Body of pancreas (tissue), 4 donors: ENCODE measurements around the gene GABRB1.

ENCODE experiments used
- CTCF ChIP-seq, 7 experiments: fragments of 450-650 bp in 4 of 7; fragments of 200-600 bp in 3 of 7; sonication (generic) in 3 of 7; IDR thresholded peaks; one replicate each; pipeline ENCODE4 v1.5.1; 2016 to 2019; ENCODE audit warnings: antibody characterized with exemption in 7 of 7
- POLR2A ChIP-seq, 3 donors: fragments of 450-650 bp; IDR thresholded peaks; one replicate each; pipeline ENCODE4 v1.6.1; 2016; ENCODE audit warnings: antibody characterized with exemption in 3 of 3, mild to moderate bottlenecking in 2 of 3

GRCh38 chr4:47012676-47013075 lies 18.7 kb upstream of the GABRB1 start:
- TF ChIP-seq CTCF (IDR thresholded peaks at IDR 0.05) = no peak
- TF ChIP-seq POLR2A (IDR thresholded peaks at IDR 0.05) = no peak
